HepG2 (cell line): Measurements from ENCODE around the gene ZNF142. TPM values are rescaled to one million over a fixed set of nuclear protein-coding genes. Genes with fewer than 3 reads are reported as not detected.

Experiments used
- ARID2 ChIP-seq: sonication (generic); formaldehyde crosslinking; IDR thresholded peaks from 2 replicates; pipeline ENCODE4 v1.8.1; 2022; ENCODE audit warnings: mild to moderate bottlenecking, missing genetic modification reagents, borderline replicate concordance
- HBP1 ChIP-seq: IDR thresholded peaks from 2 replicates; pipeline ENCODE4 v1.6.1; 2016; ENCODE audit warnings: low read depth, control low read depth
- KDM4B ChIP-seq: sonication (generic); formaldehyde crosslinking; IDR thresholded peaks from 2 replicates; pipeline ENCODE4 v1.4.0; 2020; ENCODE audit warnings: missing genetic modification reagents
- KLF11 ChIP-seq: IDR thresholded peaks from 2 replicates; pipeline ENCODE4 v1.6.1; 2016; ENCODE audit warnings: missing compliant biosample characterization
- KLF13 ChIP-seq: sonication (generic); formaldehyde crosslinking; IDR thresholded peaks from 2 replicates; pipeline ENCODE4 v1.4.0; 2020; ENCODE audit warnings: mild to moderate bottlenecking, missing genetic modification reagents
- LCORL ChIP-seq, 2 experiments: fragments of 450-650 bp in 1 of 2; sonication (generic) in 1 of 2; formaldehyde crosslinking in 1 of 2; IDR thresholded peaks; 2 replicates each; pipeline versions ENCODE4 v1.5.0 to v1.6.1; 2017 to 2020; ENCODE audit warnings: antibody characterized with exemption in 1 of 2, missing genetic modification reagents in 1 of 2
- LRRFIP1 ChIP-seq: sonication (generic); formaldehyde crosslinking; conservative IDR thresholded peaks from 2 replicates; pipeline ENCODE4 v1.4.0; 2020; ENCODE audit warnings: missing genetic modification reagents
- MTA1 ChIP-seq: sonication (generic); formaldehyde crosslinking; IDR thresholded peaks from 2 replicates; pipeline ENCODE4 v1.4.0; 2020; ENCODE audit warnings: missing genetic modification reagents, mild to moderate bottlenecking, borderline replicate concordance
- MXI1 ChIP-seq: IDR thresholded peaks from 3 replicates; pipeline ENCODE4 v1.6.1; 2012; ENCODE audit warnings: low read depth, low read length, inconsistent platforms, borderline replicate concordance
- NR2C2 ChIP-seq: sonication (generic); formaldehyde crosslinking; IDR thresholded peaks from 2 replicates; pipeline ENCODE4 v1.4.0; 2020; ENCODE audit warnings: missing genetic modification reagents, mild to moderate bottlenecking, moderate library complexity, borderline replicate concordance
- POLR2A ChIP-seq, 2 experiments: IDR thresholded peaks; 2 replicates each; pipeline ENCODE4 v1.6.1; 2011; ENCODE audit warnings: low read depth in 2 of 2, low read length in 2 of 2, mild to moderate bottlenecking in 1 of 2, moderate library complexity in 1 of 2; ENCODE audit not compliant: insufficient read depth in 1 of 2
- SOX13 ChIP-seq, 3 experiments: fragments of 450-650 bp in 1 of 3; sonication (generic) in 1 of 3; formaldehyde crosslinking in 1 of 3; IDR thresholded peaks in 2 of 3; conservative IDR thresholded peaks in 1 of 3; 2 replicates each; pipeline versions ENCODE4 v1.5.0 to v1.6.1; 2016 to 2020; ENCODE audit warnings: antibody characterized with exemption in 1 of 3, mild to moderate bottlenecking in 1 of 3, missing compliant biosample characterization in 1 of 3, missing genetic modification reagents in 1 of 3, moderate library complexity in 1 of 3
- ZFYVE20 ChIP-seq: sonication (generic); formaldehyde crosslinking; IDR thresholded peaks from 2 replicates; pipeline ENCODE4 v1.8.0; 2023; ENCODE audit warnings: low read depth, mild to moderate bottlenecking, moderate library complexity, missing genetic modification reagents, borderline replicate concordance
- ZNF20 ChIP-seq: sonication (generic); formaldehyde crosslinking; IDR thresholded peaks from 2 replicates; pipeline ENCODE4 v1.4.0; 2020; ENCODE audit warnings: mild to moderate bottlenecking, moderate library complexity, missing genetic modification reagents
- ZNF510 ChIP-seq: sonication (generic); formaldehyde crosslinking; IDR thresholded peaks from 2 replicates; pipeline ENCODE4 v1.4.0; 2020; ENCODE audit warnings: low read depth, mild to moderate bottlenecking, missing genetic modification reagents
- ZNF746 ChIP-seq: sonication (generic); formaldehyde crosslinking; IDR thresholded peaks from 2 replicates; pipeline ENCODE4 v1.8.0; 2022; ENCODE audit warnings: mild to moderate bottlenecking, missing genetic modification reagents
- polyA plus RNA-seq, 8 experiments: library from polyadenylated mRNA; depleted of rRNA in 3 of 8; stranded (reverse) in 7 of 8; unstranded in 1 of 8; fragments of >200 nt; fragmentation: Illumina TruSeq in 4 of 8; extraction: Trizol in 4 of 8; gene quantifications; 2 replicates each; pipeline versions ENCODE4 v1.2.1 to v1.2.3, GENCODE V29; 2011 to 2016; ENCODE audit warnings: low read depth in 4 of 8, missing spikeins in 1 of 8, mixed read lengths in 1 of 8; ENCODE audit not compliant: insufficient read depth in 1 of 8
- total RNA-seq, 5 experiments: library from RNA; depleted of rRNA; stranded (reverse); fragments of >200 nt; fragmentation: Illumina TruSeq; extraction: Trizol; gene quantifications; 2 replicates each; pipeline ENCODE4 v1.2.3, GENCODE V29; 2016; ENCODE audit warnings: low read depth in 1 of 5
- TF ChIP-seq, protein P1 (sequence below): IDR thresholded peaks from 2 replicates; pipeline ENCODE4 v1.6.1; 2016; ENCODE audit warnings: missing biosample characterization, missing genetic modification reagents, low read depth
- TF ChIP-seq, protein P2 (sequence below): sonication (generic); formaldehyde crosslinking; IDR thresholded peaks from 2 replicates; pipeline ENCODE4 v1.9.0; 2021; ENCODE audit warnings: missing genetic modification reagents, borderline replicate concordance

Gene ZNF142
- total and polyA plus RNA-seq, 2 of the 13 experiments (the other 11 are each of a cell fraction or from before 2014, with no cell fraction given) = 4.8 to 11.4 TPM

DNA sequence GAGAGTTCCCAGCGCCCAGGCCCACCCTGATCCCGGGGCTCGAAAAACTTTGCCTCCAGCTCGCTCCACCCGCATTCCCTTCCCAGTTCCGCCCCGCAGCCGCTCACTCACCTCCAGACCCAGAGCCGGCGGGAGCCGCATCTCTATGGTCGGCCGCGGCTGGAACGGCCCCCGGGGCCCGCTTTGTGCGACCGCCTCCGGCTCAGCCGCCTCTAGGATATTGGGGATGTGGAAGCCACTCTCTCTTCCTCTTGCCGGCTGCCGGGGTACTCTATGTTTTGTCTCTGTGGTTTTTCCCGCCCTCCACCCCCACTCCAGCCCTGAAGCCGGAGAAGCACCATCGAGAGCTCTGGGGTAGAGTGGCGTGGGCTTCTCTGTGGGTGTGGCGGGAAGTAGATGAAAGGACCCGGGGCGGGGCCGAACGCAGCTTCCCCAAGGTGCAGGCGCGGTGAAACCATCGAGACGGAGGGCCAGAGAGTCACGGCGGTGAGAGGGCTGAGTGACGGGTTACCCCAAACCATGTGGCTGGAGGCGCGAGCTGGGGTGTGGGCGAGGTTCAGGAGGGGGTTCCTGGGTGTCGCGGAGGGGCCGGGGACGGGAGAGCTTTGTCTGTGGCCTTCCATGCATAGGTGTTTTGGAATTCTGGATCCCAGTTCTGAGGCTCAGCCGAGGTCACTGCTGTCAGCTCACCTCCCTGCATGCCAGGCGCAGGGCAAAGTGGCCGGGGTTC lies at the start of gene ZNF142, which contains the start of gene BCS1L (continued):
- TF ChIP-seq NR2C2 (CRISPR knock-in tag) (peak; percentile 89), ZNF20 (CRISPR knock-in tag) (0 out of 2 replicates have a peak, but pooled peaks have one; percentile 50), MXI1 (peak; percentile 96; the same call in 1 of the 3 replicates), KLF13 (CRISPR knock-in tag) (no peak), MTA1 (CRISPR knock-in tag) (peak; percentile 88; the same call in 1 of the 2 replicates), SOX13 (IDR thresholded peaks at IDR 0.05) (no peak), SOX13 (CRISPR knock-in tag; conservative IDR thresholded peaks at IDR 0.05 in 1 of 2, IDR thresholded peaks at IDR 0.05 in 1 of 2) (peak in 1 of 2 experiments; percentile 19; a peak in 1 of 4 replicates), POLR2A (IDR thresholded peaks at IDR 0.05; ENCODE audit: insufficient read depth in 1 of 2, low read depth in 2 of 2, low read length in 2 of 2) (peak; percentile 66 to 93), ZFYVE20 (CRISPR knock-in tag) (no peak), ARID2 (CRISPR knock-in tag) (no peak; the same call in 1 of the 2 replicates), ZNF746 (CRISPR knock-in tag) (peak; percentile 81), LCORL (IDR thresholded peaks at IDR 0.05) (no peak), LCORL (CRISPR knock-in tag; IDR thresholded peaks at IDR 0.05) (peak; percentile 85), ZNF510 (CRISPR knock-in tag) (peak; percentile 70; the same call in 1 of the 2 replicates), LRRFIP1 (CRISPR knock-in tag) (no peak), HBP1 (CRISPR knock-in tag) (peak; percentile 66), KLF11 (no peak), KDM4B (CRISPR knock-in tag) (no peak; the same call in 1 of the 2 replicates)
- TF ChIP-seq, protein P1, sequence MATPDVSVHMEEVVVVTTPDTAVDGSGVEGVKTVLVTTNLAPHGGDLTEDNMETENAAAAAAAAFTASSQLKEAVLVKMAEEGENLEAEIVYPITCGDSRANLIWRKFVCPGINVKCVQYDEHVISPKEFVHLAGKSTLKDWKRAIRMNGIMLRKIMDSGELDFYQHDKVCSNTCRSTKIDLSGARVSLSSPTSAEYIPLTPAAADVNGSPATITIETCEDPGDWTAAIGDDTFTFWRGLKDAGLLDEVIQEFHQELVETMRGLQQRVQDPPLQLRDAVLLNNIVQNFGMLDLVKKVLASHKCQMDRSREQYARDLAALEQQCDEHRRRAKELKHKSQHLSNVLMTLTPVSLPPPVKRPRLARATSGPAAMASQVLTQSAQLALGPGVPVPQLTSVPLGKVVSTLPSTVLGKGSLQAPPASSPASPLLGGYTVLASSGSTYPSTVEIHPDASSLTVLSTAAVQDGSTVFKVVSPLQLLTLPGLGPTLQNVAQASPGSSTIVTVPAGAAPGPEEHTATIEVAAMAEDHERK (CRISPR knock-in tag) = 0 out of 2 replicates have a peak, but pooled peaks have one; percentile 18
- TF ChIP-seq, protein P2, sequence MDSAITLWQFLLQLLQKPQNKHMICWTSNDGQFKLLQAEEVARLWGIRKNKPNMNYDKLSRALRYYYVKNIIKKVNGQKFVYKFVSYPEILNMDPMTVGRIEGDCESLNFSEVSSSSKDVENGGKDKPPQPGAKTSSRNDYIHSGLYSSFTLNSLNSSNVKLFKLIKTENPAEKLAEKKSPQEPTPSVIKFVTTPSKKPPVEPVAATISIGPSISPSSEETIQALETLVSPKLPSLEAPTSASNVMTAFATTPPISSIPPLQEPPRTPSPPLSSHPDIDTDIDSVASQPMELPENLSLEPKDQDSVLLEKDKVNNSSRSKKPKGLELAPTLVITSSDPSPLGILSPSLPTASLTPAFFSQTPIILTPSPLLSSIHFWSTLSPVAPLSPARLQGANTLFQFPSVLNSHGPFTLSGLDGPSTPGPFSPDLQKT (CRISPR knock-in tag) = no peak
